OCI-LY7 (cell line): ENCODE data around the gene HSF2. TPM values are rescaled to one million over a fixed set of nuclear protein-coding genes. Genes with fewer than 3 reads are reported as not detected.

Experiments
- BruUV-seq: library from RNA; stranded (reverse); fragments of 400-500 nt; replicated peaks from 2 replicates; lab custom pipeline; 2021; lab: Mats Ljungman, UMichigan
- CTCF ChIA-PET: fragments of 300-600 bp; sonication (Branson Sonifier 250); formaldehyde crosslinking; loops from one replicate; lab custom pipeline; 2022; ENCODE audit warnings: antibody characterized with exemption; ENCODE audit not compliant: unreplicated experiment; lab: Charles Lee
- POLR2A ChIA-PET: fragments of 300-600 bp; sonication (Branson Sonifier 250); formaldehyde crosslinking; loops from one replicate; lab custom pipeline; 2022; ENCODE audit warnings: antibody characterized with exemption; lab: Charles Lee
- DNase-seq: peaks from one replicate; pipeline ENCODE4 v3.0.0-alpha.2; 2015; ENCODE audit warnings: low spot score
- H2AFZ ChIP-seq: fragments of 200-600 bp; sonication (generic), shearing (Covaris generic); 2 replicates; pipeline ENCODE4 v1.6.1; 2014; ENCODE audit warnings: mild to moderate bottlenecking, antibody characterized with exemption, low read length, moderate library complexity
- H3K27ac ChIP-seq: fragments of 200-600 bp; sonication (generic); 2 replicates; pipeline ENCODE4 v1.5.1; 2014; ENCODE audit warnings: mixed run types, low read depth, mild to moderate bottlenecking, moderate library complexity, low read length, inconsistent platforms; ENCODE audit not compliant: poor library complexity, severe bottlenecking
- H3K36me3 ChIP-seq: fragments of 200-600 bp; sonication (generic); 2 replicates; pipeline ENCODE4 v1.6.1; 2014; ENCODE audit warnings: mild to moderate bottlenecking, antibody characterized with exemption, low read length, moderate library complexity, mixed read lengths; ENCODE audit not compliant: insufficient read depth
- H3K4me1 ChIP-seq: fragments of 200-600 bp; sonication (generic); 2 replicates; pipeline ENCODE4 v1.5.1; 2014; ENCODE audit warnings: mild to moderate bottlenecking, low read length; ENCODE audit not compliant: insufficient read depth, poor library complexity, severe bottlenecking
- H3K4me2 ChIP-seq: fragments of 200-600 bp; sonication (generic); 2 replicates; pipeline ENCODE4 v1.6.1; 2014; ENCODE audit warnings: mild to moderate bottlenecking, low read length
- H3K4me3 ChIP-seq: fragments of 200-600 bp; sonication (generic); 2 replicates; pipeline ENCODE4 v1.5.1; 2014; ENCODE audit warnings: mild to moderate bottlenecking, low read depth, low read length; ENCODE audit not compliant: poor library complexity, severe bottlenecking
- H3K79me2 ChIP-seq: fragments of 200-600 bp; sonication (generic); 2 replicates; pipeline ENCODE4 v1.6.1; 2016; ENCODE audit warnings: low read depth, mild to moderate bottlenecking, low read length, moderate library complexity, mixed read lengths; ENCODE audit not compliant: insufficient read depth
- H3K9me2 ChIP-seq: fragments of 200-600 bp; sonication (generic); 2 replicates; pipeline ENCODE4 v1.6.1; 2016; ENCODE audit warnings: mild to moderate bottlenecking, low read length, mixed read lengths; ENCODE audit not compliant: insufficient read depth
- H3K9me3 ChIP-seq: fragments of 200-600 bp; sonication (generic); 2 replicates; pipeline ENCODE4 v1.6.1; 2014; ENCODE audit warnings: mild to moderate bottlenecking, mixed run types, low read length, mixed read lengths
- H4K20me1 ChIP-seq: fragments of 200-600 bp; sonication (generic); 2 replicates; pipeline ENCODE4 v1.6.1; 2014; ENCODE audit warnings: mild to moderate bottlenecking, antibody characterized with exemption, low read length, moderate library complexity, mixed read lengths; ENCODE audit not compliant: insufficient read depth
- CTCF ChIP-seq: fragments of 200-600 bp; sonication (generic); conservative IDR thresholded peaks from 2 replicates; pipeline ENCODE4 v1.5.1; 2014; ENCODE audit warnings: mild to moderate bottlenecking, antibody characterized with exemption, low read length, moderate library complexity, mixed read lengths
- EZH2phosphoT487 ChIP-seq: fragments of 200-600 bp; sonication (generic); IDR thresholded peaks from 2 replicates; pipeline ENCODE4 v1.6.1; 2018; ENCODE audit warnings: low read depth, borderline replicate concordance, mild to moderate bottlenecking, mixed run types, antibody characterized with exemption, low read length, moderate library complexity, mixed read lengths
- intact Hi-C: fragments of 100-400 bp; cut with micrococcal nuclease; formaldehyde crosslinking; loops from one replicate; pipeline ENCODE4 v1.10.0; 2022; ENCODE audit not compliant: unreplicated experiment
- total RNA-seq, 2 experiments: library from RNA; depleted of rRNA in 1 of 2; stranded (reverse); fragments of >200 nt in 1 of 2; shearing (Covaris generic) in 1 of 2; gene quantifications; 2 replicates each; pipeline ENCODE4 v1.2.3, GENCODE V29; 2014 to 2022

Gene HSF2
- total RNA-seq, 2 experiments from 2014 or later: 12.1 to 29.6 TPM

DNA sequence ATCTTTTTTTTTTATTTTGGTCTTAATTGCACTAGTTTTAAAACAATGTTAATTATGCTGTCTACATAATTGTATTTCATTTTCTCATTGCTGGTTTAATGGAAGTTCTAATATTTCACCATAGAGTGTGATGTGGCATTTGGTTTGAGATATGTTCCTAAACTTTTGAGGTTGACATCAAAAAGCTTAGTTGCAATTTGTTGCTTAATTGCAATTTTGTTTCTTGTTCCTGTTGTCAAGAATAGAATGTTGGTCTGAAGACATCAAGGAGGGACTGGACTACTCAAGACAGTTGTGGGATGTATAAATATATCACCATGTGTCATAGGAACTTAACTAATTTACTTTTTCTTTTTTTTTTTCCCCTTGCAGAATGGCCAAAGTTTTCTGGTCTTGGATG lies 12.5 kb downstream of the HSF2 start:
- intact Hi-C loops: no loop called here
- POLR2A ChIA-PET: interaction anchor here (0.7 to 1.2 kb wide), 5 partner anchors 10 to 143 kb away, joined by 3 to 7 read pairs (median 3); no protein-coding TSS in a partner anchor
- no TSS peak for BruUV-seq
- DNase-seq: no peak
- TF ChIP-seq CTCF (no peak), EZH2phosphoT487 (no peak)
- Histone ChIP-seq H2AFZ (no peak overlapping the region), H3K4me1 (no peaks in the 10 kb centered on the region), H3K9me3 (no peaks in the 10 kb centered on the region; the same call in 1 of the 2 replicates), H4K20me1 (peaks cover 14% of the 10 kb centered on the region), H3K27ac (no peak overlapping the region), H3K79me2 (peaks cover 58% of the 10 kb centered on the region), H3K4me2 (no peak overlapping the region), H3K36me3 (peaks cover 59% of the 10 kb centered on the region), H3K4me3 (no peak overlapping the region), H3K9me2 (no peaks in the 10 kb centered on the region)
- CTCF ChIA-PET: no interaction called here

- Histone ChIP-seq H3K9me2 (no peaks in the 10 kb centered on the region), H3K36me3 (peaks cover 92% of the 10 kb centered on the region), H3K4me1 (no peaks in the 10 kb centered on the region), H3K9me3 (no peaks in the 10 kb centered on the region), H3K27ac (no peak overlapping the region), H3K4me2 (no peak overlapping the region), H3K79me2 (peaks cover 10% of the 10 kb centered on the region), H4K20me1 (peaks cover 4% of the 10 kb centered on the region), H2AFZ (no peak overlapping the region), H3K4me3 (no peak overlapping the region)
- TF ChIP-seq EZH2phosphoT487: no peak
- no peak for TF ChIP-seq CTCF
- DNase-seq: no peak
- intact Hi-C loops: no loop called here
- ChIA-PET POLR2A (interaction anchor here (0.7 to 1.9 kb wide), 6 partner anchors 12 to 42 kb away, joined by 3 to 7 read pairs (median 6); partner anchors contain the start of gene HSF2), CTCF (no interaction called here)
- BruUV-seq: no TSS peak
Observed at GRCh38 chr6:122416825-122417224, 17.4 kb downstream of the HSF2 start.

GRCh38 chr6:122422003-122422402 lies 22.6 kb downstream of the HSF2 start:
- H3K4me3 ChIP-seq: no peak overlapping the region
- no peaks in the 10 kb centered on the region for H3K4me1 ChIP-seq
- peaks cover 93% of the 10 kb centered on the region for H3K36me3 ChIP-seq
- no peak overlapping the region for H3K27ac ChIP-seq
- no peaks in the 10 kb centered on the region for H3K79me2 ChIP-seq
- DNase-seq: no peak
- TF ChIP-seq EZH2phosphoT487: no peak
- TF ChIP-seq CTCF: no peak
- ChIA-PET POLR2A (interaction anchor here (1.0 kb wide), 2 partner anchors 9 to 14 kb away, joined by 6 to 8 read pairs; no protein-coding TSS in a partner anchor), CTCF (no interaction called here)
- no TSS peak for BruUV-seq
- intact Hi-C loops: no loop called here
- 0 out of 2 replicates have a peak, but pooled peaks cover 4% of the 10 kb centered on the region for H4K20me1 ChIP-seq
- H3K9me3 ChIP-seq: no peaks in the 10 kb centered on the region
- no peak overlapping the region for H3K4me2 ChIP-seq
- no peak overlapping the region for H2AFZ ChIP-seq
- no peaks in the 10 kb centered on the region for H3K9me2 ChIP-seq
